ENCODE results near the gene ABCA3. TPM values are rescaled to one million over a fixed set of nuclear protein-coding genes. Genes with fewer than 3 reads are reported as not detected.
"Not testable (repeated sequence)": the region's sequence is repeated elsewhere in the genome, so short reads cannot be mapped to it uniquely, and the experiment has no call there.

ABCA3 gene
- total and polyA plus RNA-seq, 2 donors from 2014 or later = 5.5 to 35.5 TPM

DNA sequence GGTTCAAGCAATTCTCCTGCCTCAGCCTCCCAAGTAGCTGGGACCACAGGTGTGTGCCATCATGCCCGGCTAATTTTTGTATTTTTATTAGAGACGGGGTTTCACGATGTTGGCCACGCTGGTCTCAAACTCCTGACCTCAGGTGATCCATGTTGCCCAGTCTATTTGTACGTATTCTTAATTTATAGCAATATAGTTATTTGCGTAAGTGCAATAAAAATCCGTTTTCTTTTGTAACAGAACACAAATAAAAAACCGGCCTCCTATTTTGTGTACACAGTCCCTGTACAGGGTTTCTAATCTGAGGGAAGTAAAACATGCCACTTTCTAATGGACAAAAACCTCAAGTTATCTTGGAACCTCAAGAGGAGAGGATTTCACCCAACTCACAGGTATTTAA is 80.3 kb downstream of the ABCA3 start:
- H3K36me3 ChIP-seq (ENCODE audit: control insufficient read depth in 2 of 3, insufficient read depth in 3 of 3, low read length in 3 of 3) = peaks cover 8 to 52% (median 38%) of the 10 kb centered on the region in 3 donors
- no peak overlapping the region for H3K27ac ChIP-seq (ENCODE audit: low read depth in 2 of 2, low read length in 2 of 2)
- TF ChIP-seq, protein P1, sequence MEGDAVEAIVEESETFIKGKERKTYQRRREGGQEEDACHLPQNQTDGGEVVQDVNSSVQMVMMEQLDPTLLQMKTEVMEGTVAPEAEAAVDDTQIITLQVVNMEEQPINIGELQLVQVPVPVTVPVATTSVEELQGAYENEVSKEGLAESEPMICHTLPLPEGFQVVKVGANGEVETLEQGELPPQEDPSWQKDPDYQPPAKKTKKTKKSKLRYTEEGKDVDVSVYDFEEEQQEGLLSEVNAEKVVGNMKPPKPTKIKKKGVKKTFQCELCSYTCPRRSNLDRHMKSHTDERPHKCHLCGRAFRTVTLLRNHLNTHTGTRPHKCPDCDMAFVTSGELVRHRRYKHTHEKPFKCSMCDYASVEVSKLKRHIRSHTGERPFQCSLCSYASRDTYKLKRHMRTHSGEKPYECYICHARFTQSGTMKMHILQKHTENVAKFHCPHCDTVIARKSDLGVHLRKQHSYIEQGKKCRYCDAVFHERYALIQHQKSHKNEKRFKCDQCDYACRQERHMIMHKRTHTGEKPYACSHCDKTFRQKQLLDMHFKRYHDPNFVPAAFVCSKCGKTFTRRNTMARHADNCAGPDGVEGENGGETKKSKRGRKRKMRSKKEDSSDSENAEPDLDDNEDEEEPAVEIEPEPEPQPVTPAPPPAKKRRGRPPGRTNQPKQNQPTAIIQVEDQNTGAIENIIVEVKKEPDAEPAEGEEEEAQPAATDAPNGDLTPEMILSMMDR (IDR thresholded peaks at IDR 0.05; ENCODE audit: borderline replicate concordance, extremely low read depth, insufficient read depth) = no peak
- H3K4me3 ChIP-seq (ENCODE audit: low read length in 3 of 3) = no peak overlapping the region
- intact Hi-C loops (cut with DNase I) = no loop called here
- H3K9ac ChIP-seq (ENCODE audit: low read length in 3 of 3) = no peak overlapping the region
- no peaks in the 10 kb centered on the region for H3K4me1 ChIP-seq (ENCODE audit: control insufficient read depth in 2 of 3, insufficient read depth in 2 of 3, low read depth in 1 of 3, low read length in 3 of 3)
- no peak for DNase-seq
- H3K27me3 ChIP-seq (ENCODE audit: control insufficient read depth, insufficient read depth, low read length) = no peaks in the 10 kb centered on the region
- FAIRE-seq = no peak
- H3K9me3 ChIP-seq (ENCODE audit: control insufficient read depth in 2 of 3, insufficient read depth in 1 of 3, low read length in 3 of 3) = no peaks in the 10 kb centered on the region

DNA sequence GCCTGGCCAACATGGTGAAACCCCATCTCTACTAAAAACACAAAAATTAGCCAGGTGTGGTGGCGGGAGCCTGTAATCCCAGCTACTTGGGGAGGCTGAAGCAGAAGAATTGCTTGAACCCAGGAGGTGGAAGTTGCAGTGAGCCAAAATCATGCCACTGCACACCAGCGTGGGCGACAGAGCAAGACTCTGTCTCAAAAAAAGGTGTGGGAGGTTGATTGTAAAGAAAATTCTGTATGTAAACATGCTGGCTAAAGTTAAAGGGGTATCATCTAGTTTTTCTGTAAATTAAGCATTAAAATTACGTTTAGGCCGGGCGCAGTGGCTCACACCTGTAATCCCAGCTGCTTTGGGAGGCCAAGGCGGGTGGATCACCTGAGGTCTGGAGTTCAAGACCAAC is 82.0 kb downstream of the ABCA3 start:
- H3K27me3 ChIP-seq (ENCODE audit: control insufficient read depth, insufficient read depth, low read length); H3K4me1 ChIP-seq (ENCODE audit: control insufficient read depth in 2 of 3, insufficient read depth in 2 of 3, low read depth in 1 of 3, low read length in 3 of 3); H3K9ac ChIP-seq (ENCODE audit: low read length in 3 of 3); DNase-seq; FAIRE-seq; H3K4me3 ChIP-seq (ENCODE audit: low read length in 3 of 3); H3K9me3 ChIP-seq (ENCODE audit: control insufficient read depth in 2 of 3, insufficient read depth in 1 of 3, low read length in 3 of 3); intact Hi-C loops (cut with DNase I); H3K27ac ChIP-seq (ENCODE audit: low read depth in 2 of 2, low read length in 2 of 2): not testable (repeated sequence)
- H3K36me3 ChIP-seq (ENCODE audit: control insufficient read depth in 2 of 3, insufficient read depth in 3 of 3, low read length in 3 of 3) = peaks cover 7 to 56% (median 38%) of the 10 kb centered on the region in 3 donors

DNA sequence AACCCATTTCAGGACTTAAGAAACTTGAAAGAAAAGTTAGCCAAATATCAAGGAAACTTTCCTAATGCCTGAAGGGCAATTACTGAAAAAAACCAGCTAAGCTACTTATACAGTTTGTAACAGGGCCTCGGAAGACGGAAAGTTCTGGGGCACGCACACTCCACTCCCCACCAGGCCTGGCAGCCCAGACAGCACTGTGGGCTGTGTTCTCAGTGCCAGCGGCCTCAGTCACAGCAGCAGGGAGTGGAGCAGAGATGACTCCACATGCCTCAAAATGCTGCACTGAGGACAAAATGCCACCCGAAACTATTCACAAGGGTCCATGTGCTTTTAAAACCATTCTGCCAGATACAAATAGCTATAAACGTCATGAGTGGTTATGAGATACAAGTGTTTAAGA is 82.8 kb downstream of the ABCA3 start:
- H3K9ac ChIP-seq (ENCODE audit: low read length in 3 of 3) = no peak overlapping the region
- no peak for FAIRE-seq
- no peaks in the 10 kb centered on the region for H3K9me3 ChIP-seq (ENCODE audit: control insufficient read depth in 2 of 3, insufficient read depth in 1 of 3, low read length in 3 of 3)
- no peaks in the 10 kb centered on the region for H3K4me1 ChIP-seq (ENCODE audit: control insufficient read depth in 2 of 3, insufficient read depth in 2 of 3, low read depth in 1 of 3, low read length in 3 of 3)
- no peaks in the 10 kb centered on the region for H3K27me3 ChIP-seq (ENCODE audit: control insufficient read depth, insufficient read depth, low read length)
- H3K4me3 ChIP-seq (ENCODE audit: low read length in 3 of 3) = no peak overlapping the region
- TF ChIP-seq, protein P1 (IDR thresholded peaks at IDR 0.05; ENCODE audit: borderline replicate concordance, extremely low read depth, insufficient read depth) = no peak
- H3K27ac ChIP-seq (ENCODE audit: low read depth in 2 of 2, low read length in 2 of 2) = no peak overlapping the region
- intact Hi-C loops (cut with DNase I) = no loop called here
- peaks cover 5 to 57% (median 34%) of the 10 kb centered on the region in 3 donors for H3K36me3 ChIP-seq (ENCODE audit: control insufficient read depth in 2 of 3, insufficient read depth in 3 of 3, low read length in 3 of 3)
- DNase-seq = no peak

DNA sequence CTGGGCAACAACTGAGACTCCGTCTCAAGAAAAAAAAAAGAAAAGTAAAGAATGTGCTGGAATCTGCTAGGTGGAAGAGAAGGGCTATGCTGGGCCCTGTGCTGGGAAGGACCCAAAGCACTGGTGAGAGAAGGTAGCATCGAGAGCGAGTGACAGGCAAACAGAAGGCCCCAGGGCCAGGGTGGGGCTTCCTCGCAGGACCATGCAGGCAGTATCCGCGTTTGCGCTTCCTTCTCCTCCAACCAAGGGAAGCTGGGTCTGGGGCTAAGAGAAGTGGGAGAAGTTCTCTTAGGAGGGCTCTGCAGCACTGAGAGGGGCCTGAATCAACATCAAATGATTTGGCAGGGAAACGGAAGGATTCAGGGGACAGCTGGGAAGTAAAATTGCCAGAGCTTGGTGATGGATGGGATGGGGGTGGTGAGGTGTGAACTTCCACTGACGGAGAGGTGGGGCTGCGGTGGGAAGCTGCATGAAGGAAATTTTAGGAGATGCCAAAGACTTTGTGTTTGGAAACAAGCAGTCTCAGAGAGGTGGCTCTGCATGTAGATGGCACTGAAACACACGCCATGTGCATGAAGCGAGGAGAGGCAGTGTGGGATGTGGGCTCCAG is 83.9 kb downstream of the ABCA3 start:
- no peak overlapping the region for H3K27ac ChIP-seq (ENCODE audit: low read depth in 2 of 2, low read length in 2 of 2)
- no peaks in the 10 kb centered on the region for H3K27me3 ChIP-seq (ENCODE audit: control insufficient read depth, insufficient read depth, low read length)
- H3K4me3 ChIP-seq (ENCODE audit: low read length in 3 of 3) = no peak overlapping the region
- FAIRE-seq (no peak), DNase-seq (no peak)
- TF ChIP-seq, protein P1 (IDR thresholded peaks at IDR 0.05; ENCODE audit: borderline replicate concordance, extremely low read depth, insufficient read depth) = no peak
- peaks cover 2 to 46% (median 24%) of the 10 kb centered on the region in 3 donors for H3K36me3 ChIP-seq (ENCODE audit: control insufficient read depth in 2 of 3, insufficient read depth in 3 of 3, low read length in 3 of 3)
- H3K4me1 ChIP-seq (ENCODE audit: control insufficient read depth in 2 of 3, insufficient read depth in 2 of 3, low read depth in 1 of 3, low read length in 3 of 3) = peaks cover 0 to 6% (median 0%) of the 10 kb centered on the region in 3 donors
- intact Hi-C loops (cut with DNase I) = no loop called here
- no peak overlapping the region for H3K9ac ChIP-seq (ENCODE audit: low read length in 3 of 3)
- no peaks in the 10 kb centered on the region for H3K9me3 ChIP-seq (ENCODE audit: control insufficient read depth in 2 of 3, insufficient read depth in 1 of 3, low read length in 3 of 3)
